ENCODE measurements around the gene CAP2.
"Not testable (repeated sequence)": the region's sequence is repeated elsewhere in the genome, so short reads cannot be mapped to it uniquely, and the experiment has no call there.

CAP2 gene

DNA sequence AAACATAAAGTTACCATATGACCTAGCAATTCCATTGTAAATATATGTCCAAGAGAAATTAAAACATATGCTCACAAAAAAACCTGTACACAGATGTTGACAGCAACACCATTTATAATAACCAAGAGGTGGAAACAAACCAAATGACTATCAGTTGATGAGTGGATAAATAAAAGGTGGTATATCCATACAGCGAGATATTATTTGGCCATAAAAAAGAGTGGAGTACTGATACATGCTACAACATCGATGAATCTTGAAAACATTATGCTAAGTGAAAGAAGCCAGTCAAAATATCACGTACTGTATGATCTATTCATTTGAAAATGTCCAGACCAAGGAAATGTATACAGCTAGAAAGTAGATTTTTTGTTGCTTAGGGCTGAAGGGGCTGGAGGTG, 2.9 kb downstream of the CAP2 start:
- Histone ChIP-seq H2BK12ac (ENCODE audit: low read length) (no peak overlapping the region), H3K79me1 (ENCODE audit: low read depth, low read length) (peaks cover 2% of the 10 kb centered on the region), H3K4me3 (ENCODE audit: low read length in 2 of 2) (no peak overlapping the region), H3K14ac (ENCODE audit: low read length) (no peak overlapping the region), H2AFZ (ENCODE audit: low read length) (no peak overlapping the region), H4K91ac (ENCODE audit: low read depth, low read length, poor library complexity) (no peak overlapping the region), H2BK5ac (ENCODE audit: low read length) (no peak overlapping the region), H3K27me3 (ENCODE audit: control insufficient read depth in 3 of 3, insufficient read depth in 3 of 3, low read depth in 1 of 3, low read length in 3 of 3) (peaks cover 0 to 12% (median 0%) of the 10 kb centered on the region in 3 experiments), H3K4me2 (ENCODE audit: insufficient read depth, low read length, poor library complexity, severe bottlenecking) (no peak overlapping the region), H3K36me3 (replicated peaks in 1 of 2; ENCODE audit: control insufficient read depth in 2 of 2, insufficient read depth in 2 of 2, low read length in 2 of 2) (peaks cover 2 to 11% of the 10 kb centered on the region in 2 donors), H3K9ac (ENCODE audit: low read depth, low read length, poor library complexity) (no peak overlapping the region), H3K4me1 (ENCODE audit: control insufficient read depth in 2 of 2, insufficient read depth in 1 of 2, low read depth in 1 of 2, low read length in 2 of 2) (peaks cover 2 to 4% of the 10 kb centered on the region in 2 donors), H3K27ac (replicated peaks; ENCODE audit: low read length) (no peak overlapping the region), H3K18ac (ENCODE audit: low read length) (no peak overlapping the region), H2BK15ac (ENCODE audit: low read length) (no peak overlapping the region), H3K23ac (ENCODE audit: low read depth, low read length, poor library complexity) (no peak overlapping the region), H3K9me3 (replicated peaks in 1 of 2; ENCODE audit: control insufficient read depth in 2 of 2, insufficient read depth in 1 of 2, low read depth in 1 of 2, low read length in 2 of 2) (peaks cover 2 to 23% of the 10 kb centered on the region in 2 donors), H4K8ac (ENCODE audit: low read depth, low read length) (no peak overlapping the region), H2BK120ac (ENCODE audit: low read depth, low read length) (no peak overlapping the region), H3K4ac (ENCODE audit: low read length) (no peak overlapping the region), H2AK5ac (ENCODE audit: low read depth, low read length) (no peak overlapping the region)
- no CpG with 5 or more reads among the region's 3 CpGs for WGBS, 2 donors (ENCODE audit: extremely low coverage in 2 of 2, insufficient read length in 2 of 2, insufficient replicate concordance in 1 of 2)
- no peak for DNase-seq (ENCODE audit: low spot score)

GRCh38 chr6:17397764-17398194, 4.4 kb downstream of the CAP2 start:
- Histone ChIP-seq H2AFZ (ENCODE audit: low read length) (no peak overlapping the region), H3K27ac (replicated peaks; ENCODE audit: low read length) (no peak overlapping the region), H3K27me3 (ENCODE audit: control insufficient read depth in 3 of 3, insufficient read depth in 3 of 3, low read depth in 1 of 3, low read length in 3 of 3) (no peaks in the 10 kb centered on the region), H3K9ac (ENCODE audit: low read depth, low read length, poor library complexity) (no peak overlapping the region), H3K4me3 (ENCODE audit: low read length in 2 of 2) (no peak overlapping the region), H3K14ac (ENCODE audit: low read length) (no peak overlapping the region), H3K4ac (ENCODE audit: low read length) (no peak overlapping the region), H4K91ac (ENCODE audit: low read depth, low read length, poor library complexity) (no peak overlapping the region), H2BK5ac (ENCODE audit: low read length) (no peak overlapping the region), H3K4me2 (ENCODE audit: insufficient read depth, low read length, poor library complexity, severe bottlenecking) (no peak overlapping the region), H4K8ac (ENCODE audit: low read depth, low read length) (no peak overlapping the region), H3K4me1 (ENCODE audit: control insufficient read depth in 2 of 2, insufficient read depth in 1 of 2, low read depth in 1 of 2, low read length in 2 of 2) (peaks cover 2 to 4% of the 10 kb centered on the region in 2 donors), H3K79me1 (ENCODE audit: low read depth, low read length) (peaks cover 2% of the 10 kb centered on the region), H2BK120ac (ENCODE audit: low read depth, low read length) (no peak overlapping the region), H3K36me3 (replicated peaks in 1 of 2; ENCODE audit: control insufficient read depth in 2 of 2, insufficient read depth in 2 of 2, low read length in 2 of 2) (peaks cover 2 to 11% of the 10 kb centered on the region in 2 donors), H2BK12ac (ENCODE audit: low read length) (no peak overlapping the region), H2BK15ac (ENCODE audit: low read length) (no peak overlapping the region), H3K9me3 (replicated peaks in 1 of 2; ENCODE audit: control insufficient read depth in 2 of 2, insufficient read depth in 1 of 2, low read depth in 1 of 2, low read length in 2 of 2) (peaks cover 2 to 26% of the 10 kb centered on the region in 2 donors), H2AK5ac (ENCODE audit: low read depth, low read length) (no peak overlapping the region), H3K18ac (ENCODE audit: low read length) (no peak overlapping the region), H3K23ac (ENCODE audit: low read depth, low read length, poor library complexity) (no peak overlapping the region)
- WGBS, 2 donors (ENCODE audit: extremely low coverage in 2 of 2, insufficient read length in 2 of 2, insufficient replicate concordance in 1 of 2) = no CpG with 5 or more reads among the region's 3 CpGs
- DNase-seq (ENCODE audit: low spot score) = no peak

DNA sequence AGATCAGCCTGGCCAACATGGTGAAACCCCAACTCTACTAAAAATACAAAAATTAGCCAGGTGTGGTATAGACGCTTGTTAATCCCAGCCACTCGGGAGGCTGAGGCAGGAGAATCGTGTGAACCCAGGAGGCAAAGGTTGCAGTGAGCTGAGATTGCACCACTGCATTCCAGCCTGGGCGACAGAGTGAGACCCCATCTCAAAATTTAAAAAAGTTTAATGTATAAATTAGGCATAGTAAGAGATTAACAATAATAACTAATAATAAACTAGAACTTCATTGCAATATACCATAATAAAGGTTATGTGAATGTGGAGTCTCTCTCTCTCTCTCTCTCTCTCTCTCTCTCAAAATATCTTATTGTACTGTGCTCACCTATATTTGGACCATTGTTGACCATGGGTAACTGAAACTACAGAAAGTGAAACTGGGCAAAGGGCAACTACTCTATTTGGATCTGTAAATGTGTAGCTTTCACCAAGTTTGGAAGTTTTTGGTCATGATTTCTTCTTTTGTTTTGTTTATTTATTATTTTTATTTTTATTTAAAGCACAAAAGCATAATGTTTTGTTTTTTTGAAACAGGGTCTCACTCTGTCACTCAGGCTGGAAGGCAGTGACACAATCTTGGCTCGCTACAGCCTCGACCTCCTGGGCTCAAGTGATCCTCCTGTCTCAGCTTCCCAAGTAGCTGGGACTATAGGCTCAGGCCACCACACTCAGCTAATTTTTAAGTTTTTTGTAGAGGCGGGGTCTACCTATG, 12.0 kb downstream of the CAP2 start:
- H2BK15ac ChIP-seq (ENCODE audit: low read length); H2AK5ac ChIP-seq (ENCODE audit: low read depth, low read length); H2AFZ ChIP-seq (ENCODE audit: low read length); H2BK12ac ChIP-seq (ENCODE audit: low read length); H3K9ac ChIP-seq (ENCODE audit: low read depth, low read length, poor library complexity); H3K4me3 ChIP-seq (ENCODE audit: low read length in 2 of 2); H3K4me1 ChIP-seq (ENCODE audit: control insufficient read depth in 2 of 2, insufficient read depth in 1 of 2, low read depth in 1 of 2, low read length in 2 of 2); H2BK5ac ChIP-seq (ENCODE audit: low read length); H4K8ac ChIP-seq (ENCODE audit: low read depth, low read length); H3K27ac ChIP-seq (replicated peaks; ENCODE audit: low read length); H3K14ac ChIP-seq (ENCODE audit: low read length); DNase-seq (ENCODE audit: low spot score); H3K27me3 ChIP-seq (ENCODE audit: control insufficient read depth in 3 of 3, insufficient read depth in 3 of 3, low read depth in 1 of 3, low read length in 3 of 3); H3K4ac ChIP-seq (ENCODE audit: low read length); H3K4me2 ChIP-seq (ENCODE audit: insufficient read depth, low read length, poor library complexity, severe bottlenecking); H3K36me3 ChIP-seq (replicated peaks in 1 of 2; ENCODE audit: control insufficient read depth in 2 of 2, insufficient read depth in 2 of 2, low read length in 2 of 2); H3K79me1 ChIP-seq (ENCODE audit: low read depth, low read length); H3K23ac ChIP-seq (ENCODE audit: low read depth, low read length, poor library complexity); H2BK120ac ChIP-seq (ENCODE audit: low read depth, low read length); H4K91ac ChIP-seq (ENCODE audit: low read depth, low read length, poor library complexity); H3K18ac ChIP-seq (ENCODE audit: low read length): not testable (repeated sequence)
- peaks cover 2 to 11% of the 10 kb centered on the region in 2 donors for H3K9me3 ChIP-seq (replicated peaks in 1 of 2; ENCODE audit: control insufficient read depth in 2 of 2, insufficient read depth in 1 of 2, low read depth in 1 of 2, low read length in 2 of 2)
- no CpG with 5 or more reads among the region's 7 CpGs for WGBS, 2 donors (ENCODE audit: extremely low coverage in 2 of 2, insufficient read length in 2 of 2, insufficient replicate concordance in 1 of 2)

DNA sequence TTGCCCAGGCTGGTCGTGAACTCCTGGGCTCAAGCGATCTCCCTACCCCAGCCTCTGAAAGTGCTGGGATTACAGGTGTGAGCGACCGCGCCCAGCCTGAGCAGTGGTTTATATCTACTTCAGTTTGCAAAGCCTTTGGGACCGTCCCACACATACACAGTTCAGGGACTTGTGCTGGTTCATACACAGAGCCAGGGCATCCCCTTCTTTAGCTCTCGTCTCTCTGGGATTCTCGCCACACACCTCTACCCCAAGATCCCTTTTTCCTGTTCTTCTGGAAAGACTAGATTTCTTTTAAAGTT, 12.5 kb downstream of the CAP2 start:
- Histone ChIP-seq H2BK5ac (ENCODE audit: low read length) (no peak overlapping the region), H3K14ac (ENCODE audit: low read length) (no peak overlapping the region), H3K4ac (ENCODE audit: low read length) (no peak overlapping the region), H4K91ac (ENCODE audit: low read depth, low read length, poor library complexity) (no peak overlapping the region), H3K4me1 (ENCODE audit: control insufficient read depth in 2 of 2, insufficient read depth in 1 of 2, low read depth in 1 of 2, low read length in 2 of 2) (no peaks in the 10 kb centered on the region), H2BK15ac (ENCODE audit: low read length) (no peak overlapping the region), H3K9me3 (replicated peaks in 1 of 2; ENCODE audit: control insufficient read depth in 2 of 2, insufficient read depth in 1 of 2, low read depth in 1 of 2, low read length in 2 of 2) (peaks cover 2 to 11% of the 10 kb centered on the region in 2 donors), H4K8ac (ENCODE audit: low read depth, low read length) (no peak overlapping the region), H3K4me2 (ENCODE audit: insufficient read depth, low read length, poor library complexity, severe bottlenecking) (no peak overlapping the region), H2BK120ac (ENCODE audit: low read depth, low read length) (no peak overlapping the region), H3K23ac (ENCODE audit: low read depth, low read length, poor library complexity) (no peak overlapping the region), H3K4me3 (ENCODE audit: low read length in 2 of 2) (no peak overlapping the region), H3K79me1 (ENCODE audit: low read depth, low read length) (peaks cover 2% of the 10 kb centered on the region), H3K27ac (replicated peaks; ENCODE audit: low read length) (no peak overlapping the region), H3K36me3 (replicated peaks in 1 of 2; ENCODE audit: control insufficient read depth in 2 of 2, insufficient read depth in 2 of 2, low read length in 2 of 2) (peaks cover 0 to 1% of the 10 kb centered on the region in 2 donors), H2AFZ (ENCODE audit: low read length) (no peak overlapping the region), H3K18ac (ENCODE audit: low read length) (no peak overlapping the region), H3K27me3 (ENCODE audit: control insufficient read depth in 3 of 3, insufficient read depth in 3 of 3, low read depth in 1 of 3, low read length in 3 of 3) (no peaks in the 10 kb centered on the region), H2BK12ac (ENCODE audit: low read length) (no peak overlapping the region), H2AK5ac (ENCODE audit: low read depth, low read length) (no peak overlapping the region), H3K9ac (ENCODE audit: low read depth, low read length, poor library complexity) (no peak overlapping the region)
- WGBS, 2 donors (ENCODE audit: extremely low coverage in 2 of 2, insufficient read length in 2 of 2, insufficient replicate concordance in 1 of 2) = no CpG with 5 or more reads among the region's 8 CpGs
- no peak for DNase-seq (ENCODE audit: low spot score)
